AG08396 (cell line): Measurements from ENCODE around the gene HTR1A.

ENCODE experiments used
- DNase-seq: peaks from one replicate; pipeline ENCODE4 v3.0.0; 2012; ENCODE audit warnings: low spot score, mixed read lengths

HTR1A gene

DNA sequence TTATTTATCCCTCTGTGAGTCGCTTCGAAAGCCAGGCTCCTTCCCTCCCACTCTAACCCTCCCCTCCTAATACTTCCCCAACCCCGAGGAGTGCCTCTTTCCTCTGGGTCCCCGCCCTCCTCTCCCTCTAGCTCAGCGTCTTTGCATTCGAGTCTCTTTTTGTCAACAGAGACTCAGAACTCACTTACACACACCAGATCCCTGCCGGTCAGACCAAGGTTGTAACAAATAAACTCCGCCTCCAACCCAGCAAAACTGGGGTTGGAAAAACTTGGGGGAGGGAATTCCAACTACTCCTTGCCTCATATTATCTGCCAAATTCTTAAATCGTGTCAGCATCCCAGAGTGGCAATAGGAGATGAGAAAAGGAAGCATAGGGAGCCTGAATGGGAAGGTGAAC, at the start of gene HTR1A:
Gene HTR1A, minus strand, starts transcription at position 167 of the 400 bp plus-strand sequence. CDS start 726 bp downstream, outside the sequence.
- no peak for DNase-seq

DNA sequence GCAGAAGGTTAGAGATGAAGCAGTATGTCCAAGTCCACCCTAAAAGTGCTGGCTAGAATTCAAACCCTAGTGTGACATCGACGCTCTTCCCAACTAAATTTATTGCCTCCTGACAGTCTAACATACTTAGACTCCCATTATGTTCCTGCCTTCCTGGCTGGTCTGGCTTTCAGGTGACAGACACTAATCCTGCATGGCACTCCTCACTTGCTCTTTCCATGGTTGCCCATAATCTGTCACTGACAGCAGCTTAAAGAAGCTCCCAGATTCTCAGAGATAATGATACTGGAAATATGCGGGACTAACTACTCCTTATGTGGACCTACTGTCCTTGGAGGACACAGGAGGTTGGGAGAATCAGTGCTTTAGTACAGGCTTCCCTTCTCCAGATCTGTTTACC, 41.7 kb upstream of the HTR1A start:
- DNase-seq: no peak

DNA sequence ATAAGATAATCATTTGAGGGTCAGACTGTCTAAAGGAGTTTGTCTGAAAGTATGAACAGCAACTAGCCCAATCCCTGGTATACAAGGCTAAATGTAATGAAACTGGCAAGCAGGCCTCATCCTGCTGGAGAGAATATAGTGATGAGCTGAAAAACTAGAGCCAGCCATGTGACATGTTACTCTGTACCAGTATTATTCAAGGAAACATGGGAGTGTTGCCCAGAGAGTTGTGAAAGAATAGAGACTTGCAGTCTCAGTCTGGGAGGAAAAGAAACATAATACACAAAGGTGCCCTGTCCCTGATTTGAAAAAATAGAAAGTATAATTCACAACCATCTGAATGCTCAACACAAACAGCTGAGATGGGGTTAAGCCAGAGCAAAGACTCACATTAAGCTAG, 37.9 kb upstream of the HTR1A start:
- no peak for DNase-seq

DNA sequence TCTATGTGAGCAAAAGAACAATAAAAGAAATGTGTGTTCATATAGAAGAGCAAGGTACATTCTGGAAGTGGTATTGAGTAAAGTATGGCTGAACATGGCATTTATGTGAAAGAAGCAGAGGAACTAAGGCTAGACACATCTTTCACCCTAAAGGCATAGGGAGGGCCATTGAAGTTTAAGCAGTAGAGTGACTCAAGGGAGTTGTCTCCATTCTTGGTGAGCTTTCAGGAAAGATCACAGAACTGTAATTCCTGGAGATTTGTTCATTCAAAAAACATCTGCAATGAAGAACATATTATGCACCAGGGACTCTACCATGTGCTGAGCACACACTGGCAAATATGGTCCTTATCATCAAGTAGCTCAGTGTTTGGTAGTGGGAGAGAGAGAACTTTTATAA, 24.8 kb upstream of the HTR1A start:
- DNase-seq: no peak

DNA sequence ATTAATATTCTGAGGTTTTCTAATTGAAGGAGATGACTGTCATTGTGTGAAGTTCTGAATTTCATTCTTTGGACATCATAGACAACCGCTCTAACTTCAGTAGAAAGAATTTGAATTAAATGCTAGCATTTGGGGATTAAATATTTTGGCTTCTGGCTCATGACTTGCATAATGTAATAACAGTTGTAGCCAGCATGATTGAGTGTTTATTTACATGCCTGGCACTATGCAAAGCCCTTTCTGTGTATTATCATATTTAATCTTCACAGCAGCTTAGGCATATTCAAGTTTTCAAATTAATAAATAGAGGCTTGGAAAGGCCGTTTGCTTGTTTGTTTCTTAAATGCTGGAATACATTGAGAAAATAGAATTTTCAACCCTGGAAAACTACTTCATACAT, 19.6 kb upstream of the HTR1A start:
- DNase-seq: no peak

DNA sequence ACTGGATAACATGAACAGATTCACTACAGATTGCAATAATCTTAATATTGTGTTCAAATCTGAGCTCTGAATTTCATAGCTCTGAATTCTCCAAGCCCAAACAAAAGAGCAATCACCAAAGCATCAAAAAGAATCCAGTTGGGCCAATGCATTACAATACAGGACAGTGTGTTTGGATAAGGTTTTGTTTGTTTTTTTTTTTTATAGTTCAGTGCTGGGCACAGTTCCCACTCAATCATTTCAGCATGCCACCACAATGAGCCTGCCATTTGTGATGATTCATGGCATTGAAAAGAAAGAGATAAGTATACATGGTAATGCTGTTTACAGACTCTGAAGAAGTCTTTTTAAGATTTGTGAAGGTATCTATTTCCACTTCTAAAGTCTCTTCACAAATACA, 1.7 kb upstream of the HTR1A start:
- DNase-seq: no peak

DNA sequence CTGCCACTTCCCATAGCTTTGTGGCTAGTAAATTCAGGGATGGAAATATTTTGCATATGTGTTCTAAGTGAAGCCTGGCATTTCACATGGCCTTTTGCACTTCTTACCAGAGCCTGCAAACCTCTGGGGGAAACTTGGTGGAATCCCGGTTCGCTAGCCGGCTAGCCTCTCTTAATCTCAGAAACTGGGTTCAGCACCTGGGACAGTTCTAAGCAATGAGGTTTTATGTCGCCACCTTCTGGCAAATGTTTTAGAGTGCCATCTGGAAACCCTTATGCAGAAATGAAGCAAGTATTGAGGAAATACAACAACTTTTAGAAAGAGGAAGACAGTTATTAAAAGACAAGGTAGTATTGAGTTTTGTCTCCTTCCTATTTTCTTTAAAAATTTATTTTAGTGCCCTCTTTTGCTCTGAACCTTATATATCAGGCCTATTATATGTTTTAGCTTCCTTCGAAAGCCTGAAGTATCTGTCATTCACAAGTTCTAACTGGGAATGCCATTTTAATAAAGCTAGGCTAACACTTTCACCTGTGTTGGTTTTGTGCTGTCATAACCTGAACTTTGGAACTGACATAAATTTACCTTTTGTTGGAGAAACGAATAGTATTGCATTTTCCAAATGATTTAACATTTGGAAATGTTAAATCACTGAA, 963 bp upstream of the HTR1A start:
- DNase-seq: peak; percentile 51

DNA sequence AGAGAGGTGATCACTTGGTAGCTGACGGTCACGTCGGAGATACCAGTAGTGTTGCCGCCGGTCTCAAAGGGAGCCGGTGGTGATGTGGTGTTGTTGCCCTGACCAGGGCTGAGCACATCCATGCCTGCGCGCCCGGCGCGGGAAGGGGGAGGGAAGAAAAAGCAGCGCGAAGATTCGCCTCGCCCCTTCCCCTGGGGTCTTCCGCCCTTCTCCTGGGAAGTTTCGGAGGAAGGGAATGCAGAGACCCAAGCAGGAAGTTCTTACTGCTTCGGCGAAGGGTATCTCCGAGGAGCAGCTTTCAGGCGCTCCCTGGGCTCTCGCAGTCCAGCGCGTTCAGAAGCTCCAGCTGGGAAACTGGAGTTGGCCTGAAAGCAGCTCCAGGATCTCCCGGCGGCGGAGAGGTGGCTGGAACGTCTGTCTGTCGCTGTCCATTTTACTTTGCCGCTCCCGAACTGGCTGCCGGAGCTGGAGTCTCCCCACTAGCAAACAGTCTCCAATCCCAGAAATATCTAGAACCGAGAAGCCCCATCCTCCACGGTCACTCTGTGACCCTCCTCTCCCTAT, 565 bp downstream of the HTR1A start:
- no peak for DNase-seq

DNA sequence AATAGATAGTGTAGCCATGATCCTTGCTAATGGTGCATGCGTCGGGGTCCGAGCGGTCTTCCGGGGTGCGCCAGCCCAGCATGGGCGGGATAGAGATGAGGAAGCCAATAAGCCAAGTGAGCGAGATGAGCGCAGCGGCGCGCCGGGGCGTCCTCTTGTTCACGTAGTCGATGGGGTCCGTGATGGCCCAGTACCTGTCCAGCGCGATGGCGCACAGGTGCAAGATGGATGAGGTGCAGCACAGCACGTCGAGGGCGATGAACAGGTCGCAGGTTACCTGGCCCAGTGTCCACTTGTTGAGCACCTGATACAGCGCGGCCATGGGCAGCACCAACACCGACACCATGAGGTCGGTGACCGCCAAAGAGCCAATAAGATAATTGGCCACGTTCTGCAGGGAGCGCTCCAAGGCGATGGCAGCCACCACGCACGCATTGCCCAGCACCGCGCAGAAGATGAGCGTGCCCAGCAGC, 1.1 kb downstream of the HTR1A start:
- no peak for DNase-seq

DNA sequence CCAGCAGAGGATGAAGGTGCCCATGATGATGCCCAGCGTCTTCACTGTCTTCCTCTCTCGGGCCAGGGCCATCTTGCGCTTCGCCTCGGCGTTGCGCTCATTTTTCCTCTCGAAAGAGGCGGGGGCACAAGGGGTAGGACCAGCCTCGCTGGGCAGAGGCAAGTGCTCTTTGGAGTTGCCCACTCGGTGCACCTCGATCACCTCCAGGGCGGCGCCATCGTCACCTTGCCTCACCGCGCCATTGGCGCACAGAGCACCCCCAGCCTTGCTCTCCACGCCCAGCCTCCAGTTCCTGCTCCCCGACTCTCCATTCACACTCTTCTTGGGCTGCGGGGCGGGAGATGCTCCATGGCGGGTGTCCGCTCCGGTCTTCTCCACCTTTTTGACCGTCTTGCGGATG, 1.6 kb downstream of the HTR1A start:
- no peak for DNase-seq

DNA sequence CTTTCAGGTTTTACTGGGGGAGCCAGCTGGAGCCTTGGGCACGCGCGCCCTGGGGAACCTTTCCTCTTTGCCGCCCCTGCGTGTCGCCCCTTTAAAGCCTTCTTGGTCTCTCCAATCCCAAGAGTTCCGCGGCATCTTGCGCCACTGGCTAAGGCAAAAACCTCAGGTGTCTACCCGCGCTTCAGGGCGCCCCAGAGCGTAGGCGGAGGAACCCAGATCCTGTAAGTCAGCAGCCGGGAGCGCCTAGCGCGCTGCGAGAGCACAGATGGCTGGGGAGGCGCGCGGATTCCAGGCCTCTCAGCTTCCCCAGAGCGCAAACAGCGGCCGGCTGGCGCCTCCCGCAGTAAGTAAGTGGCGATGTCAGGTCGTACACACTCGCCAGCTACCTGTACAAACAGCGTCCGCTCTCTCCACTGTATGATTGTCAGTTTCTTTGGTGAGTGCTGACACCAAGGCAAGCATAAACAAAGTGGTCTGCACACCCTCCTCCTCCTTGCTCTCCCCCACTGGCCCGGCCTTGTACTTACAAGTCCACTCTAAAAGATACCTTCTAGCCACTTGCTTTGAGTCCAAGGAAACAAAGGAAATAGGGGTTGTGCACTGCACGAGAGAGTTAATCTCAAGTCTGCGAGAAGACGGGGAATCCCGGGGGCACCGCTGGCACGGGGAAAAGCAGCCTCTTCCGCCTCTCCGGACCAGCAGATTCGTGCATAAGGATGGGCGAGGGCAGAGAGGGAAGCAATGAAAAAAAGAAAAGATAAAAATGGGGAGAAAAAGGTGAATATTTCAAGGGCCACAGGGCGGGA, 2.9 kb downstream of the HTR1A start:
- no peak for DNase-seq

DNA sequence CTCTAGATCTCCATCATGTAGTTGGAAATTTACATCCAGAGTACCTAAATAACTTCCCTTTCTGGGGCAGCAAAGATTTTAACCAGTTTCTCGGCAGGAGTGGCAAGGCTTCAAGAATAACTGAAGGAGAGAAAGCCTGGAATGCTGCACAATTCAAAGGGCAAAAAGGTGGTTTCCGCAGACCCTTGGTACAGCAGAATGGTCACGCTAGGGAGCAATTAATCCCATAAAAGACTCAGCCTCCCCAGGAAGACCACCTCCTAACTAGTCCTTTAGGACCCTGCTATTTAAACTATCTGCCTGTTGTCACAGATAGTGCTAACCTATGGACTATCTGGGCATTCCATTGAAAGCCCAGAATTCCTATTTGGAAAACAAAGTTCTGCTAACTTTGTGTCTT, 3.6 kb downstream of the HTR1A start:
- no peak for DNase-seq

DNA sequence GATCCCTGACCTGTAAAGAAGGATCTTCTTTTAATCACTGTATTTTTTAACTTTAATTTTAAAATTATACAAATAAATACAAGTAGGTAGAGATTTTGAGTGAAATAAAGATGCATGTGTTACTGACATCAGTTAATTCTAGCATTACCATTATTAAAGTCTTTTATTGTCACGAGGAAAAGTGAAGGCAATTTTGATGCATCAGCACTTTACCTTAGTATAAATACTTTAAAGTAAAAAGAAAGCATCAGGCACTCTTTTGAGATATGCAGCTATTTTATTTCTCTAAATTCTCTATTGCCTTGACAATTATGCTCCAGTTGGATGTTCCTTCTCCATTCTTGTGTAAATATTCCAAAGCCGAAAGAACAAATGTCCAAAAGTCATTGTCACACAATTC, 4.6 kb downstream of the HTR1A start:
- DNase-seq: no peak

DNA sequence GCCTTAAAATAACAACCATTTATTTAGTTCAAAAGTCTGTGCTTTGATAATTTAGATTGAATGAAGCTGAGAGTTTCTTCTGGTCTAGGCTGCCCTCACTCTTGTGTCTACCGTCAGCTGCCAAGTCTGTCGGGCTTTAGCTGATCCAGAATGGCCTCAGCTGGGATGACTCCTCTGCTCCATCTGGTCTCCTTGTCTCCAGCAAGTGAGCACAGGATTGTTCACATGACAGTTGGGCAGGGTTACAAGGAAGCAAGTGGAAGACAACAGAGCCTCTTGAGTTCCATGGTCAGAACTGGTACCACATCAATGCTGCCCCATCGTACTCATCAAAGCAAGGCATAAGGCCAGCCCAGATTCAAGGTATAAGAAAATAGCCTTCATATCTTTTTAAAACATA, 9.0 kb downstream of the HTR1A start:
- DNase-seq: no peak

DNA sequence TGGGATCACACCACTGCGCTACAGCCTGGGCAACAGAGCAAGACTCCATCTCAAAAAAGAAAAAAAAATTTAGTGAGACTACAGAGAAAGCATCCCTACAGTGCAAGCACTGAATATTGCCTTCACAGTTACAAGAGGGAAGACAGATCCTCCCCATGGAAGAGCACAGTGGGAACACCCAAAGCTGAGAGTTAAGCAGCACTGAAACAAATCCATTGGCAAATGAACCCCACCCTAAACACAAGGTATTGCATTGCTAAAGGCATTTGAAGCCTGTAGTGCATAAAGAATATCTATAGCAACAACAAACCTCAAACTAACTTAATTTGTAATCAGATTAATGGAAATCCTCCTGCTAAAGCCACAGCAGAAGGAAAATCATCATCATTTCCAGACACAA, 27.1 kb downstream of the HTR1A start:
- DNase-seq: no peak

DNA sequence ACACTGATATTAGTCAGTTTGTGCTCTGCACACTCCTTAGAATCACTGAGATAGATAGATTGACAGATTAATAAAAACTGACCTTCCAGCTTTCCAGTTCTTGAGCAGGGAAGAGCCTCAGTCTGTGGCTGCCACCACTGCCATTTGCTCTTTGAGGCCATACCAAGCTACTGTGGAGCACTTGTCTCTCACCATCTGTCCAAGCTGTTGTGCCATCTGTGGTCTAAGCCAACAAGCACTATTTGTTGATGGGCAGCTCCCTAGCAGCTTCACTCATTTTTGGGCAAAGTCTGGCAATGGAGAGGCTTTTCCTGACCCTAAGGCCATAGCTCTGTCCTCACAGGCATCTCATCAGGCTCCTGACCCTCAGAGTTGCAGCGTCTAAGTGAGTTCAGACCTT, 30.4 kb downstream of the HTR1A start:
- no peak for DNase-seq

DNA sequence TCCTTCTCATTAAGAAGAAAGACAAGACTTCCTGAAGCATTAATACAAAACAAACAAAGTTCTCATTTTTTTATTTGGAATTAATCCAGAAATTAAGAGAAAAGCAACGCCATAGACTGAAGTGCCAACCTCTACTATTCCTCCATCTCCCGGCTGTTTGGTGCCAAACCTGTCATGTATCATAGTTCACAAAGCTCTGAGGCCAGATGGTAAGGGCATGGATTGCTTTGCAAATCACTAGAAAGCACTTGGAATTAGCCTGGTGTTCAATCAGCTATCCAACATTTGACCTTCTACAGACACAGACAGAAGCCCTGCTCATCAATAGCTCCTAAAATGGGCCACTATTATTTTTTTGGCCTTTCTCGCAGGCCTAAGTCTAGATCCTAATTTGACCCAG, 33.8 kb downstream of the HTR1A start:
- no peak for DNase-seq

DNA sequence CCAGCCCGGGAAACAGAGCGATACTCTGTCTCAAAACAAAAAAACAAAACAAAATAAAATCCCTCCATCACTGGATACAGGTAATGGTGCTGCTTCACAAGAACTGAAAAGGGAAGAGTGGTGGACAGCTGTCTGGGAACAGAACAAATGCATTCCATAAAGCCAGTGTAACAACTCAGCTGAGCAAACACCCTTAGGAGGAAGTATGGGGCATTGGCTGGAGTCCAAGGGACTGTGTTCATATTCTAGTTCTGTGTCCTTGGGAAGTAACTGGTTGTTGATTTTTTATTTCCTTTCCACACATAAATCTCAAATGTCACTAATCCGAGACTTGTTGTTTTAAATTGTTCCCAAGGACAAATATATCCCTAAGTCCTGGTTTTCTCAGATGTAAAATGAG, 38.3 kb downstream of the HTR1A start:
- DNase-seq: no peak

DNA sequence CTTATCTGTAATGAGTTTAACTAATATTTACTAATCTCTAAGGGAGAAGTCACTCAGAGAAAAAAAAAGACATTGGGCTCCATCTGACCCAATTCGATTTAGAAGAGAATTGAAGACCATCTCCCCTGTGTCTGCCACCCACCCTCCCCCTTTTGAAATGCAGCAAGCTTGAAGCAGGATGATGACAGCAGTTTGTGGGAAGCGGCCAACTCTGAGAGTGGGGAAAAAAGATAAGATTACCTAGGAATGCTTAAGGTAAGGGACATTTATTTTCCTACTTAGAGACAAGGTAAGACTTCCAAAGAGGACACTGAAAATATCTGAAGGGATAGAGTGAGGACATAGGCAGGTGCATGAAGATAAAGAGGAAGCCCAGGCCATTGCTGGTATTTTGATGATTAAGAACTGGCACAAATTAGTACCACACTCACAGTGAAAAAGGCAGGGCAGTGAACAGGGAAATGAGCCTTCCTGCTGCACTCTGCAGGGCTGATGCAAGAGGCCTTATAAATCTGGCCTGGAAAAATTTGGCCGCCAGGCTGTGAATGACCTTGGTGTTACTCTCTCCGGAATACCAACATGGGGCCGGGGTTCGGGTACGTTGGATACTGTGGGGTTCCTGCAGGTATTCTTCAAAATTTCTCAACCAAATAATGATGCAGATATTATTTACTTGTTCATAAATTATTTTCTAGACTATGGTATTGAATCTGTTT, 42.3 kb downstream of the HTR1A start:
- DNase-seq: no peak

DNA sequence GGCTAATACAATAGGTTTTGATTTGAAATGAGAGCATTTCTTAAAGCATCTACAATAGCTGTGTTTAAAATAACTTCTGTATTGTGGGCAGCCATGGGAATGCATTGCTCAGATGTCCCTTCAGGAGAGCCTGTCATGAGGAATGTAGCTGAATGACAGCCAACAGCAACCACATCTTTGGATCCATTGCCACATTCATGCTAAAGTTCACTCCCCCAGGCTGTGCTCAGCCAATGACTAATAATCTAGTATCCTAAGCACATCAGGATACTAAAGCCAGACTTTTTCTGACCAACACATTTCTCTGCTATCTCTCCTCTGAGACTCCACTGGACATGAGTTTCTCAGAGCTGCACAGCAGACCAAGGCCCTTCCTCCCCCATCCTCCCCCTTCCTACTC, 45.5 kb downstream of the HTR1A start:
- DNase-seq: no peak

DNA sequence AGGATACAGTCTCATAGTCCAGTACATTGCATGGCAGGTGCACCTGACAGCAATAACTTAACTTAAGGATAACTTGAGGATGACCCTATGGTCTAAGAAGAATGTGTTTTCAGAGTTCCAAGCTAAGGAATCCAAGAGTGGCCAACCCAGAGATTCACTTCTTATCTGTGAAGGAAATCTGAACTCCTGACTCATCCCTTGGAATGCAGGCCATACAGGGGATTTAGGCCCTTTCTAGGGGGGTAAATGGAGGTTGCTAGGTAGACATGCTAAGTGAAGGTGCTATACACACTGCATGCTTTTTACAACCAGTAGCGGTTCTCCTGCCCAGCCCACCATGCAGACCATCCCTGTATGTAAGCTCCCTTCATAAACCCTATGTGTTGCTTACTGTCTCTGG, 50.4 kb downstream of the HTR1A start:
- no peak for DNase-seq
